GM21825 (cell line): ENCODE measurements around the gene NRBP1.
"Not testable (repeated sequence)": the region's sequence is repeated elsewhere in the genome, so short reads cannot be mapped to it uniquely, and the experiment has no call there.

Experiments
- ATAC-seq: cut with Tn5 transposase; IDR thresholded peaks from one replicate; pipeline ENCODE4 v1.9.1; 2021; ENCODE audit warnings: mild to moderate bottlenecking, moderate library complexity; ENCODE audit not compliant: unreplicated experiment

NRBP1 gene

DNA sequence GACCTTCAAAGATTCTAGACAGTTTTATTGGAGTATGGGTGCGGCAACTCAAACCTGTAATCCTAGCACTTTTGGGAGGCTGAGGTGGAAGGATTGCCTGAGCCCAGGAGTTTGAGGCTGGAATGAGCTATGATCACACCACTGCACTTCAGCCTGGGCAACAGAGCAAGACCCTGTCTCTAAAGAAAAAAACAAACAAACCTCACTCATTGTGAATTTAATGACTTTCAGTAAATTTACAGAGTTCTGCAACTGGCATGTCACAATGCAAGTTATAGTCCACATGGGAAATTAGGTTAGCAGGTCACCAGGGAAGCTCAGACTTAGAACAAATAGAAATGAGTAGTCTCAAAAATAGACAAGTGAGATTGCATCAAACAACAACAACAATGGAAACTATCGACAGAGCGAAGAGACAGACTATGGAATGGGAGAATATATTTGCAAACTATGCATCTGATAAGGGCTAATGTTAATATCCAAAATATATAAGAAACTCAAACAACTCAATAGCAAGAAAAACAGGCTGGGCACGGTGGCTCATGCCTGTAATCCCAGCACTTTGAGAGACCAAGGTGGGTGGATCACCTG is 6.7 kb upstream of the NRBP1 start:
- no peak for ATAC-seq

DNA sequence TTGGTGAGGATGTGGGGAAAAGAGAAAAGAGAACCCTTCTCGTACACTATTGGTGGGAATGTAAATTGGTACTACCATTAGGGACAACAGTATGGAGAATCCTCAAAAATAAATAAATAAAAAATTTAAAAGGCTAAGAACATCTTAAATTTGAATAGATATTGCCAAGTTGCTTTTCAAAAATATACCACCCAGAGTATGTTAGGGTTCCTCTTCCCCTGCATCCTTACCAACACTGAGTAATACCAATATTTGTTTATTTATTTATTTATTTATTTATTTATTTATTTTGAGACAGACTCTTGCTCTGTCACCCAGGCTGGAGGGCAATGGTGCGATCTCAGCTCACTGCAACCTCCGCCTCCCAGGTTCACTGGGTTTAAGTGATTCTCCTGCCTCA is 5.5 kb upstream of the NRBP1 start:
- ATAC-seq: no peak

DNA sequence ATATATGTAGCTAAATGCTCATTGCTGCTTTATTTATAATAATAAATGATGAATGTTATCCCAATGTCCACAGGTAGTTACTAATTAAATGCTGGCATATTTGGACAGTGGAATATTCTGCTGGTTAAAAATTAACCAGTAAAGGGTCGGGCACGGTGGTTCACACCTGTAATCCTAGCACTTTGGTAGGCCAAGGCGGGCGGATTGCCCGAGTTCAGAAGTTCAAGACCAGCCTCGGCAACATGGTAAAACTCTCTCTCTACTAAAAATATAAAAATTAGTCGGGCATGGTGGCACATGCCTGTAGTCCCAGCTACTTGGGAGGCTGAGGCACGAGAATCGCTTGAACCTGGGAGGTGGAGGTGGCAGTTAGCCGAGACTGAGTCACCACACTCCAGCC is 3.4 kb upstream of the NRBP1 start:
- not testable (repeated sequence) for ATAC-seq

DNA sequence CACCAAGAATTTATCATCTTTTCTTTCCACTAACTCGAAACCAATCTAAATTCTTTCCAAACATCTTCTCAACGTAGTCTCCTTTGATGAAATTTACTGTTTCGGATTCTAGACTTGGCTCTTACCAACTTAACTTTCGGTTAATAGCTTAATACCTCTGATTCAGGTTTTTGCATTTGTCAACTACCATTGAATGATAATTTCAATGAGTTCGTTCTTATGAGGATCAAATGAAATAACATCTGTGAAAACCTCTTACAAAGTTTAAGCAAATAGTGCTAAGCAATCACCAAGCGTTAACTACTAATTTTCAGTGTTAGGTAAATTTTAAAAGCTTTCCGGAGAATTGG is 593 bp upstream of the NRBP1 start:
- no peak for ATAC-seq

DNA sequence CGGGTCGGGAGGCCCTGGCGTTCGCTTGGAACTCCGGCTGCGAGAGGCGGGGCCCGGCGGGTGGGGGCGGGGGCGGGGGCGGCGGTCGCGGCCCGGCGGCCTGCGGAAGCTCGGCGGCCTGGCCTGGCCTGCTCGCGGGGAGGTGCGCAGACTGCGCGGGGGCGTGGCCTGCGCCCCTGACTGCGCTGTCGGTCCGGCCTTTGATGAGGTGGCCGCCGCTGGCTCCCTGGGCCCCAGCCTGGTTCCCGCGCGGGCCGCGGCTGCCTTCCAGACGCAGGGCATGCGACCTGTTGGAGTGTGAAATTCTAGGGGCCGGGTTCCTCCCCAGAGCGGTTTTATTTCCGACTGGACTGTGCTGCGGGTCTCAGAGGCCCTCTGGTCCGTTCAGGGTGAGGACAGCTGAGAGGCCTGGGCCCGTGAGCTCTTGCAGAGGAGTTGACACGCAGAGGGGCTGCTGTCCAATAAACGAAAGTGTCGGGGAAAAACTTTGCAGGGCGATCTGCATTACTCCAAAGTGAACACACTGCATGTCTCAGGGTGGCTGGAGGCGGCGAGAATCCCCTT is 629 bp downstream of the NRBP1 start:
- peak; percentile 69 for ATAC-seq

DNA sequence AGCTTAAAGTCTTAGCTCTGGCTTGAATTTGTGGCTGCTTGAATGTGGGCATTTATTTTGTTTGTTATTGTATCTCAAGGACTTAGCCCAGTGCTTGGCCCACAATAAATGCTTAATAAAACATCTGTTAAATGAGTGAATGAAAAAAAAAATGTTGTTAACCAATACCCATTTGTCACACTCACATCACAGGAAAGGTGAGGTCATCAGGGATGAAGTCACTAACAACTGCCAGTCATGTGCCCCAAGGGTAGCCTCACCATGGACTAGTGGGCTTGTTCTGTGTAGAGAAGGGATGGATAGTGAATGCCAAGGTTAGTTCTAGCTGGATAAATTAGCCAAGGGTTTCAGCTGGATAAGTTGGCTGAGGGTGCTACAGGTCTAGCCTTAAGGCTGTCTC is 3.0 kb downstream of the NRBP1 start:
- ATAC-seq: no peak

DNA sequence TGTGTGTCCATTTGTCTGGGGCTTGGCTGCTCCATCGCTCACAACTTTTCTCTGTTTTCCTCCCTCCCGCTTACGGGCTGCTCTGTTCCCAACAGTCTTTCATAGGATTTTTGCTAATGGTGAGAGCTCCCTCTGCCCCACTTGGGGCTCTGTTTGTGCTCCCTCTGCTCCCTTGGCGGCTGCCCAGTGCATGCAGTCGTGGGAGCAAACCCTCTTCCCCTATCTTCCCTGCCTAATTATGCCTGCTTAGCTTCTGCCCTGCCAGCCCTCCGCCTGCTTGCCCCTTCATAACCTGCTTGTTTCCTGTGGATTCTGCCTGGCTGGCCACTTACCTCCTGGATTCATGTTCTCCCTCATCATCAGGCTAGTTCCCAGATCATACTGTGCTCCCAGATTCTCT is 7.2 kb downstream of the NRBP1 start:
- no peak for ATAC-seq

DNA sequence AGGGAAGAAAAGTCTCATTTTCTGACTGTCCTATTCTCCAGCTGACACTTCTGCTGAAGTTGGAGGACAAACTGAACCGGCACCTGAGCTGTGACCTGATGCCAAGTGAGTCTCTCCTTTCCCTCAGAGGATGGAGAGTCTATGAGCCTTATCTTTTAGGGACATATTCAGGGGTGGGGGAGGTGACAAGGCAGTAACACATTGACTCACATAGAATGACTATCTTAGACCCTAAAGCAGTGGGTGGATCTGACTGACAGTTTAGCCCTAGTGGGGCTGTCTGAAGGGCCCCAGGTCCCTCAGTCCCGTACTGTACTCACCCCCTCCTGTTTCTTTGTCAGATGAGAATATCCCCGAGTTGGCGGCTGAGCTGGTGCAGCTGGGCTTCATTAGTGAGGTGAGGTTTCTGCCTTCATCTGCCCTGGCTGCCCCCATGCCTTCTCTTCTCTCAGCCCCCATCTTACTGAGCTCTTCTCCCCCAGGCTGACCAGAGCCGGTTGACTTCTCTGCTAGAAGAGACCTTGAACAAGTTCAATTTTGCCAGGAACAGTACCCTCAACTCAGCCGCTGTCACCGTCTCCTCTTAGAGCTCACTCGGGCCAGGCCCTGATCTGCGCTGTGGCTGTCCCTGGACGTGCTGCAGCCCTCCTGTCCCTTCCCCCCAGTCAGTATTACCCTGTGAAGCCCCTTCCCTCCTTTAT is 12.9 kb downstream of the NRBP1 start:
- ATAC-seq: no peak

DNA sequence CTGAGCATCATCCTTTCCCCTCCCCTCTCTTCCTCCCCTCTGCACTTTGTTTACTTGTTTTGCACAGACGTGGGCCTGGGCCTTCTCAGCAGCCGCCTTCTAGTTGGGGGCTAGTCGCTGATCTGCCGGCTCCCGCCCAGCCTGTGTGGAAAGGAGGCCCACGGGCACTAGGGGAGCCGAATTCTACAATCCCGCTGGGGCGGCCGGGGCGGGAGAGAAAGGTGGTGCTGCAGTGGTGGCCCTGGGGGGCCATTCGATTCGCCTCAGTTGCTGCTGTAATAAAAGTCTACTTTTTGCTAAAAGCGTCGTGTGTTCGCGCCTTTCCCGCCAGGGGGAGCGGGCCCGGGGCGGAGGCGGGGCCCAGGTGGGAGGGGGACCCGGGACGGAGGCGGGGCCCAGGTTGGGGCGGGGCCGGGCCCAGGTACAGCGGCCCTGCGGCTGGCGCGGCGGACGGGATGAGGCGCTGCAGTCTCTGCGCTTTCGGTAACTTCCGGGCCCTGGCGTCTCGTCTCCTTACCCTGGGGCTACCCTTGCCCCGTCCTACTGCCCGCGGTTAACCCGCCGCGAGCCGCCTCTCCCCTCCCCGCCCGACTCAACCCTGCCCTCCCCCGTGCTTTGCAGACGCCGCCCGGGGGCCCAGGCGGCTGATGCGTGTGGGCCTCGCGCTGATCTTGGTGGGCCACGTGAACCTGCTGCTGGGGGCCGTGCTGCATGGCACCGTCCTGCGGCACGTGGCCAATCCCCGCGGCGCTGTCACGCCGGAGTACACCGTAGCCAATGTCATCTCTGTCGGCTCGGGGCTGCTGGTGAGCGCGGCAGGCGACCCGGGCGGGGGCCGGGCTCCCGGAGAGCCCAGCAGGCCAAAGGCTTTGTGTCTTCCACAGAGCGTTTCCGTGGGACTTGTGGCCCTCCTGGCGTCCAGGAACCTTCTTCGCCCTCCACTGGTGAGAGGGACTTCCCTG is 13.8 kb downstream of the NRBP1 start, which contains the start of gene KRTCAP3:
Gene KRTCAP3, plus strand, starts transcription at position 424 of the 962 bp plus-strand sequence. Its CDS starts 32 bp downstream, at position 456.
- ATAC-seq: no peak

DNA sequence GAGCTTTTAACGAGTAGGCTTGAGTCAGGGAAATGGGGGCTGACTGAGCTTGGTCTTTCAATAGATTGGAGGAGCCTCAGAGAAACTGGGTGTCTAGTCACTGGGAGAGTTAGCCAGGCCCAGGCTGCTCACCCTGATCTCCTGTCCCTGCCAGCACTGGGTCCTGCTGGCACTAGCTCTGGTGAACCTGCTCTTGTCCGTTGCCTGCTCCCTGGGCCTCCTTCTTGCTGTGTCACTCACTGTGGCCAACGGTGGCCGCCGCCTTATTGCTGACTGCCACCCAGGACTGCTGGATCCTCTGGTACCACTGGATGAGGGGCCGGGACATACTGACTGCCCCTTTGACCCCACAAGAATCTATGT is 14.5 kb downstream of the NRBP1 start:
- ATAC-seq: no peak

DNA sequence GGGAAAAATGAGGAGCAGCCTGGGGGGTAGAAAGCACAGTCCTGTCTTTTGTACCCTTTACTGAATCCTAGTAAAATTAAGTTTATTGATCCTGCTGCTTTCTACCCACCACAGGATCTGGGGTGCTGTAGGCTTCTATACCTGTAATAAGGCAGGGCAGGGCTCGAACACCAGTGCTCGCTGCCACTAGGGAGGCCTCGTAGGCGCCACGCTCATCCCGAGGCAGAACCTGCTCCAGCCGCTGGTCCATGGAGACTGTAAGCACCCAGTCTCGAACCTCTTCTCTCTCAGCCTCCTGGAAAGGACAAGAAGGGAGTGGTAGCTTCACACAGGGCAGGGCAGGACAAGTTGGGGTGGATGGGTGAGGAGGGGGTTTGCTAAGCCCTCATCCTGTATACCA is 16.7 kb downstream of the NRBP1 start:
- ATAC-seq: no peak

DNA sequence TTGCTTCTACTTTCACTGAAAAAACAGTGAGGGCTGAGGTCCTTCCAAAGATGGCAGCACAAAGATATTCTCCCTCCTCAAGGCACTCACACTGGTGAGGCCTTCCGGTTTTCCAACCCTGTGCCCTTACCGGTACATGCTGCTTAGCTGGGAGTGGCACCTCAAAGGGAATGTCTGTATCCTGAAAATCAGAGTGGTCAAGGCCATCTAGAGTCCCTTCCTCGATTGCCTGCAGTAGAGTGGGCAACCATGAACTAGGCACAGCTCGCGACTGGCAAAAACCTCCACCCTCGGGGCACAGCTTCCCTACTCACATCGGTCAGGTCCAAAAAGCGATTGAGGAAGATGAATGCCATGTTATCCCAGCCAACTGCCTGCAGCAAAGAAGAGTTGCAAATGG is 17.2 kb downstream of the NRBP1 start:
- no peak for ATAC-seq

DNA sequence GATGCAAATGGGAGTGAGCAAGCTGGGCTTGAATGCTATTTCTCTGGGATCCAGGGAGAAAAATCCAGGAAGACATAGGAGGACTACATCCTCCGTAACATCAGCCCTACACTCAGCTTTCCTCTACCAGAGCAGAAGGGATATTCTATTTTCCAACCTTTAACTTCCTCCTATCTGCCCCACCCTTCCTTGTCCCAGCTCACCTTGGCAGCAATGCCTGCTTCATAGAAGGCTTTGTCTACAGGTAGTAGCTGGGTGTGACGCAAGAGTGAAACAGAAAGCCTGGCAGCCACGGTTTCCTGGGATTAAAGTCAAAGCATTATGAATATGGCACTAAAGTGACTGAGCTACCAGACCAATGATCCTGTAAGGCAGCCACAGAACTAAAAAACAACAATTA is 17.6 kb downstream of the NRBP1 start:
- ATAC-seq: no peak

DNA sequence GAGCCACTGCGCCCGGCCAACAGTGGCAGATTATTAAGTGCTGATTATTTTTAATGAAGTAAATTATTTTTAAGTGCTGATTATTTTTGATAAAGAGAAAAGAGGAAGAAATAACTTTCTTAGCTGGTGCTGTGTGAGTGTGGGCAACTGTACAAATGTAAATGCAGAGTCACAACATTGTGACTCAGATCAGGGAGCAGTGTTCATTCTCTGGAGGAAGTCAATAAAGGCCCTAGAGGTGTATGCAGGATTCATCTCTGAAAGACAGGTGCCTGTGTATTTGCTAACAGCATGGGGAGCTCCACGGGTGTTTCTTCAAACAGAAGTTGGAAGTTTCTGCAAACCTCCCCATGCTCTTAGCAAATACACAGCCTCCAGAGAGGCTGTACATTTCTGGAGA is 19.9 kb downstream of the NRBP1 start:
- no peak for ATAC-seq

DNA sequence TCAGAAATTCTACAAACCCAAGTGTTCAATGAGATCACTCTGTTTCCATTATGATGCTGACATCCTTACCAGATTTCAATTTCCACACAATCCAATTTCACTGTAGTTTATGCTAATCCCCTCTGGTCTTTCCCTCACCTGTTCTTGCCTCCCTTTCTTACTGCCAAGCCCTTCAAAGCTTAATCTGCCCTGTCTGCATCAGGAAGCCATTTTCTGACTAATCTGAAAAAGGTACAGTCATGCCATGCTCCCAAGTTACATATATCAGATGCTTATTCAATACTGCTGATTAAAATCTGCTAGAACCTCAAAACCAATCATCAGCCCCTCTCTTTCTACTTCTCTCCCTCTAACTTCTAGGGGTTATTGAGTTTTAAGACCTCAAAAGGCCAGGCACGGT is 22.7 kb downstream of the NRBP1 start:
- no peak for ATAC-seq

DNA sequence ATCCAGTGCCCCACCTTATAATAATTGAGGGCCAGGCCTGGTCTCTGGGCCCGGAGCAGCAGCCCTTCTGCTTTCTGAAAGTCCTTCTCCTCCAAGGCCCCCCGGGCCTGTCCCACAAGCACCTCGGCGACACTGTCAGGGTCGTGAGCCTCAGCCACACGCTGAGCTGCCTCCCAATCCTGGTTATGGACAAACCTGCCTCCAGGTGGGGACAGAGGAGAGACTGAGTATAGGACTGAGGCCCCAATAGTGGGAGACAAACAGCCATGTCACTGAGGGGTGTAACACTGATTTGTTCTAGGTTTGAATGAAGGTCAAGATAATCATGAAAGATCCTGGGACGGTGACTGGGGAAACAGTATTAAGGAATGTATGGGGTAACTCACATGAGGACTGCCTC is 25.5 kb downstream of the NRBP1 start:
- no peak for ATAC-seq

DNA sequence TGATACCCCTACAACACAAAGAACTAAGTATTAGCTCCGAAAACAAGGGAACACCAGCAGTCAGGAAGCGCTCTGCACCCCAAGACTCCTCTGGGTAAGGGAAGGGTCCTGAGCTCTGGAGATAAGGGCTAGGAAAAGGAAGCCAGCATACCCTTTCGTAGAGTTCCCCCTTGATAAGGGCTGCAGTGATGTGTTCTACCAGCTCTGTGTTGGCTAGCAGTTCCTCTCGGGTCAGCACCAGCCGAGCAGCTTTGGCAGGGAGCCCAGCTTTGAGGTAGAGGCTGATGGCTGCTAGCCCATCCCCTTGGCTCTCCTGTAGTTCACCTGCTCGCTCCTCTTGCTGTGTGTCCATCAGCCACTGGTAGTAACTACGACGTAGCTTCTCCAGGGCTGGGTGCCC is 32.7 kb downstream of the NRBP1 start:
- no peak for ATAC-seq

DNA sequence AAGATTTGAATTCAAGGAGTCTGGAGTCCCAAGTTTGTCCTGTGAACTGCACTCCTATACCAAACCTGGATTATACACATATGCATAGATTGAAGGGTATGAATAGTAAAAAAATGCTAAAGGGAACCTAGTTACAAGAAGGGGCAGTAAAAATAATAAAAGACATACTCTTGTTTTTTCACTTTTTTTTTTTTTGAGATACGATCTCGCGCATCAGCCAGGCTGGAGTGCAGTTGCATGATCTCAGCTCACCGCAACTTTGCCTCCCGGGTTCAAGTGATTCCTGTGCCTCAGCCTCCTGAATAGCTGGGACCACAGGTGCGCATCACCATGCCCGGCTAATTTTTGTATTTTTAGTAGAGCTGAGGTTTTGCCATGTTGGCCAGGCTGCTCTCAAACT is 36.0 kb downstream of the NRBP1 start:
- no peak for ATAC-seq

DNA sequence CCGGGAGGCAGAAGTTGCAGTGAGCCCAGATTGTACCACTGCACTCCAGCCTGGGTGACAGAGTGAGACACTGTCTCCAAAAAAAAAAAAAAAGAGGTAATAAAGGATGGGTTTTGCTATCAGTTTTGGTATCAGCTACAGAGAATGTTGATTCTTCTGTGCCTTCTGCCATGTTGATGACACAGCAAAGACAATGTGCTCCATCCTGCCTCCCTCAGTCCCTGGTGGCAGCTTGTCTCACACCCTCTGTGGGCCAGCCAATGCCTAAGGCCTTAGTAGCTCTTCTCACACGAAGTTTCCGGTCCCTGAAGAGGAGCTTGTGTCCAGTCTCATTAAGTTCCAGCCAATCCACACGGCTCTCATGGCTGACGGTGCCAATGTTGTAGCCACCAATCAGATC is 43.5 kb downstream of the NRBP1 start:
- no peak for ATAC-seq

DNA sequence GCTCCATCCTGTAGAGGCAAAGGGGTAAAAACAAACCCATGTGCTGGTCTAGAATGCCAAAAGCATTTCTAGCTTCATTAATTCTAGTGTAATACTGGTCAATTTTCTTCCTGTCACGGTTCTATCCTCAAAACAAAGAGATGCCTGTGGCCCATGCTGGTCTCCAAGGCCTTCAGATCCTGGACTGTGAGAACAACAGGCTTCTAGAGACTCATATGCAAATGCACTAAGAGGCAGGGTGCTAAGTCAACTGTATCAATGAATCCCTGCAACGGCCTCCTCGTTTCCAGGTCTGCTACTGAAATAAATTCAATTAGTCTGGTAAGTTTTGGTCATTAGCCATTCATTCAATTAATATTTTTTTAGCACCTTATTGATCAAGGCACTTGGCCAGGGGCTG is 57.1 kb downstream of the NRBP1 start:
- no peak for ATAC-seq

DNA sequence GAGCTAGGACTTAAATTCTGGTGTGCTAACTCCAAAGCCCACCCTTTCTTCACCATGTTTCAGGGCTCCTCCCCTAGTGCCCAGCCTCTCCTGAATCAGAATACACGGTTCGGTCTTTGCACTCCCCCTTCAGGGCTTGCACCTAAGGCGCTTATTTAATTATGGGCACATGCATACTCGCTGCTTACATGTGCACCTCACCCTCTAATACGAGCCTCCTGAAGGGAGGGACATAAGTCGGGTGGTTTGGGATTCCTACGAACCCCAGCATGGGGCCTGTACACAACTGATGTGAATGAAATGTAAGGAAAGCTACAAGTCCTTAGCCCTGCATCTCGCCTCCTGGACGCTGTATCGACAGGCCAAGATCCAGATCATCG is 60.7 kb downstream of the NRBP1 start:
- ATAC-seq: no peak
